ENCODE data around the gene FAM53B. TPM values are rescaled to one million over a fixed set of nuclear protein-coding genes. Genes with fewer than 3 reads are reported as not detected.

FAM53B gene
- total RNA-seq, 4 donors from 2014 or later = 63.5 to 75.5 (median 67.3) TPM

DNA sequence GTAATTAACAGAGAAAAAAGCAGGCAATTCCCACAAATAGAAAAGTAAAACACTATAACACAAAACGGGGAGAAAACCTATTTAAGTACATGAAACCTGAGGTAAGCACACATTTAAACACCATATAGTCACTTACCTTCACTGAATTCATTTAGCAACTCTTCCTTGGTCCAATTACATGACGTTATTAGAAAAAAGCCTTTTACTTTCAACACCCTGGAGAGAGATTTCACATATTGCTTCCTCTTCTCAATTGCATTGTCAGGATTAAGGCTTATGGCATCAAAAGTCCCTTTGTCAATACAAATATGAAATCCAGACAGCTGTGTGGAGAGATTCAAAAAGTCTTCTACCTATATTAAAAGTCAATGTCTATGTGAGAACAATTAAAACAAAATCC lies 21.1 kb upstream of the FAM53B start:
- WGBS = 87% methylated on average over 2 of the region's 2 CpGs
- no peak overlapping the region for H3K27ac ChIP-seq
- no peaks in the 10 kb centered on the region for H3K27me3 ChIP-seq
- TF ChIP-seq, protein P1, sequence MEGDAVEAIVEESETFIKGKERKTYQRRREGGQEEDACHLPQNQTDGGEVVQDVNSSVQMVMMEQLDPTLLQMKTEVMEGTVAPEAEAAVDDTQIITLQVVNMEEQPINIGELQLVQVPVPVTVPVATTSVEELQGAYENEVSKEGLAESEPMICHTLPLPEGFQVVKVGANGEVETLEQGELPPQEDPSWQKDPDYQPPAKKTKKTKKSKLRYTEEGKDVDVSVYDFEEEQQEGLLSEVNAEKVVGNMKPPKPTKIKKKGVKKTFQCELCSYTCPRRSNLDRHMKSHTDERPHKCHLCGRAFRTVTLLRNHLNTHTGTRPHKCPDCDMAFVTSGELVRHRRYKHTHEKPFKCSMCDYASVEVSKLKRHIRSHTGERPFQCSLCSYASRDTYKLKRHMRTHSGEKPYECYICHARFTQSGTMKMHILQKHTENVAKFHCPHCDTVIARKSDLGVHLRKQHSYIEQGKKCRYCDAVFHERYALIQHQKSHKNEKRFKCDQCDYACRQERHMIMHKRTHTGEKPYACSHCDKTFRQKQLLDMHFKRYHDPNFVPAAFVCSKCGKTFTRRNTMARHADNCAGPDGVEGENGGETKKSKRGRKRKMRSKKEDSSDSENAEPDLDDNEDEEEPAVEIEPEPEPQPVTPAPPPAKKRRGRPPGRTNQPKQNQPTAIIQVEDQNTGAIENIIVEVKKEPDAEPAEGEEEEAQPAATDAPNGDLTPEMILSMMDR (IDR thresholded peaks at IDR 0.05) = no peak
- TF ChIP-seq POLR2A (IDR thresholded peaks at IDR 0.05) (no peak), EP300 (IDR thresholded peaks at IDR 0.05) (no peak), POLR2AphosphoS5 (IDR thresholded peaks at IDR 0.05) (no peak)
- H3K4me3 ChIP-seq = no peak overlapping the region
- H3K9me3 ChIP-seq = no peaks in the 10 kb centered on the region
- no peaks in the 10 kb centered on the region for H3K4me1 ChIP-seq
- no peak for DNase-seq (ENCODE audit: low spot score in 2 of 2)
- peaks cover 31% of the 10 kb centered on the region for H3K36me3 ChIP-seq

DNA sequence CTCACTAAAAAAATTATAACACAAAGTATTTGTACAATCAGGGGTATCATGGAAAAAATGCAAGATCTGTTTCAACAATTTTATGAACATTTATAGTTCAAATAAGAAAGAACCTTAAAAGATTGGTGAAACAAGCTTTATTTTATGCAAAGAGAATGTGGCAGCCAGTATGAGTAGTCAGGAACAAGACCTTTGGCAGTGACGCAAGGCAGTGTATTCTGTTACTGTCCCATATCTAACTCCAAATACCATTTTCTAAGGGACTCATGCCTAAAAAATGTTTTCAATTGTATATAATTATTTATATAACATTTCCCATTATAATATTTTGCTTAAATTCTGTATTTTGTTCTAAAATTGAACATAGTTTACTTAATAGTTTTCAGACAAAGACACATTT lies 19.1 kb upstream of the FAM53B start:
- 96% methylated on average over 1 of the region's 1 CpG for WGBS
- Histone ChIP-seq H3K4me1 (no peaks in the 10 kb centered on the region), H3K27ac (no peak overlapping the region), H3K36me3 (peaks cover 41% of the 10 kb centered on the region), H3K27me3 (no peaks in the 10 kb centered on the region), H3K4me3 (no peak overlapping the region), H3K9me3 (no peaks in the 10 kb centered on the region)
- no peak for TF ChIP-seq POLR2AphosphoS5 (IDR thresholded peaks at IDR 0.05)
- TF ChIP-seq POLR2A (IDR thresholded peaks at IDR 0.05) = no peak
- no peak for TF ChIP-seq EP300 (IDR thresholded peaks at IDR 0.05)
- TF ChIP-seq, protein P1 (IDR thresholded peaks at IDR 0.05) = no peak
- DNase-seq (ENCODE audit: low spot score in 2 of 2) = no peak

DNA sequence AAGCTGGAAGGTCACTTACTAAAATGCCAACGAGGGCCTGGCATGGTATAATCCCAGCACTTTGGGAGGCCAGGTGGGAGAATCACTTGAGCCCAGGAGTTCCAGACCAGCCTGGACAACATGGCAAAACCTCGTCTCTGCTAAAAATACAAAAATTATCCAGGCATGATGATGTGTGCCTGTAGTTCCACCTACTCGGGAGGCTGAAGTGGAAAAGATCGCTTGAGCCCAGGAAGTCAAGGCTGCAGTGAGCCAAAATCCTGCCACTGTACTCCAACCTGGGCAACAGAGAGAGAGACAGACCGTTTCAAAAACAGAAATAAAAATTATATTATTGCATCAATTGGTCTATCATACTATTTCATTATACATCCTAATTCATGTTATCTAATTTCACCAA lies 18.1 kb upstream of the FAM53B start:
- no peak for DNase-seq (ENCODE audit: low spot score in 2 of 2)
- Histone ChIP-seq H3K27me3 (no peaks in the 10 kb centered on the region), H3K36me3 (peaks cover 41% of the 10 kb centered on the region), H3K9me3 (no peaks in the 10 kb centered on the region), H3K4me1 (no peaks in the 10 kb centered on the region), H3K27ac (no peak overlapping the region), H3K4me3 (no peak overlapping the region)
- TF ChIP-seq, protein P1 (IDR thresholded peaks at IDR 0.05) = no peak
- no peak for TF ChIP-seq EP300 (IDR thresholded peaks at IDR 0.05)
- no peak for TF ChIP-seq POLR2AphosphoS5 (IDR thresholded peaks at IDR 0.05)
- no peak for TF ChIP-seq POLR2A (IDR thresholded peaks at IDR 0.05)
- WGBS = 90% methylated on average over 5 of the region's 5 CpGs

DNA sequence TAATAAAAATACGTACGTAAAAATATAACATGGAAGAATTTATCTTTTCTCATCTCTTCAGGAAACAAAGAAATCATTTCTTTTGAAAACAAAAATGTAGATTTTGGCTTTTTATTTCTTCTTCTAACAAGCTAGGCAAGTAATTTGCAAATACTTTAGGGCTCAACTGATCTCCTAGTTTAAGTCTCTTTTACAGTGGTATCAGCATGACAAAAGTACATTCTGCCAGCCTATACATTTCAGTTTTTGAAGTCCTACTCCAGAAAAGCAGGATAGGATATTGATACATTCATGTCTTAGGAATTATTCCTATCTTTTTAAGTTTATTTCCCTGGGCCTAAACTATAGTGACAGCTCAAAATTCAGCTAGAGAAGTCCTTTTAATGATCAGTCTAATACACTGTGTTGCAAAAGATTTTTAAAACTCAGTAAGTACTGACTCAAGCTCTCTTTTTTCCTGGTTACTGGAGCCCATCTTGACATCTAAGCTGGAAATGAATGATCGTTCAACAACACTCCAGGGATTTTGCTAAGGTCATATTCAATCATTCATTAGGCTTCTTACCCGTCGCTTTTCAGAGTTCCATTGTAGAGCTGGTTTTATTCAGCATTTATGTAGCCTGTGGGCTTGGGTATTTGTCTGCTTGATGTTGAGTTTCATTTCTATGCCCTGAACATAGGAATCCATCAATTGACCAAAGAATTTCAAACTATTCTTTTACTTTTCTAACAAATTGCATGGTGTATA lies 12.2 kb upstream of the FAM53B start:
- Histone ChIP-seq H3K4me1 (no peaks in the 10 kb centered on the region), H3K4me3 (no peak overlapping the region), H3K27ac (no peak overlapping the region), H3K27me3 (no peaks in the 10 kb centered on the region), H3K9me3 (no peaks in the 10 kb centered on the region), H3K36me3 (peaks cover 20% of the 10 kb centered on the region)
- WGBS = 84% methylated on average over 5 of the region's 5 CpGs
- no peak for TF ChIP-seq POLR2AphosphoS5 (IDR thresholded peaks at IDR 0.05)
- TF ChIP-seq EP300 (IDR thresholded peaks at IDR 0.05) = no peak
- TF ChIP-seq POLR2A (IDR thresholded peaks at IDR 0.05) = no peak
- TF ChIP-seq, protein P1 (IDR thresholded peaks at IDR 0.05) = no peak
- DNase-seq (ENCODE audit: low spot score in 2 of 2) = no peak

DNA sequence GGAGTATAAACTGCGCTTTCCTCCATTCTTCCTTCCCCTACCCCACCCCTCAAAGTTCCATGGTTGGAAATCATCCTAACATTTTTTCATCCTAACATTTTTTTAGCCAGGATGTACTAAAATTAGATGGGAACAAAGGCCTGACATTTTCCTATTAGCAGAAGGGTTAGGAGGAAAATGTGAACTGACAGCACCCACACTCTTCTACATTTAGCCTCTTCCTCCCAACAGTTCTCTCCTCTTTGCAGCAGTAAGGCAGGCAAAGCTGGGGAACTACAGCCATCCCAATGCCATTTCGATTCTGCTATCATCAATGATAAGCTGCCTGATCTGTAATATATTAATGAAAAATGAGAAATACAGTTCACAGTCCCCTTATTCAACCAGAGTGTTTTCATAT lies 11.4 kb upstream of the FAM53B start:
- DNase-seq (ENCODE audit: low spot score in 2 of 2) = no peak
- 78% methylated on average over 2 of the region's 2 CpGs for WGBS
- Histone ChIP-seq H3K36me3 (peaks cover 13% of the 10 kb centered on the region), H3K9me3 (no peaks in the 10 kb centered on the region), H3K27me3 (no peaks in the 10 kb centered on the region), H3K4me1 (no peaks in the 10 kb centered on the region), H3K27ac (no peak overlapping the region), H3K4me3 (no peak overlapping the region)
- TF ChIP-seq EP300 (IDR thresholded peaks at IDR 0.05) (no peak), POLR2AphosphoS5 (IDR thresholded peaks at IDR 0.05) (no peak), POLR2A (IDR thresholded peaks at IDR 0.05) (no peak)
- TF ChIP-seq, protein P1 (IDR thresholded peaks at IDR 0.05) = no peak
